Measurements from ENCODE around the gene HSPB7.
A peak's percentile ranks its signal among the peaks of the same experiment; 100 is the strongest.
"Not testable (repeated sequence)": the region's sequence is repeated elsewhere in the genome, so short reads cannot be mapped to it uniquely, and the experiment has no call there.

Gene HSPB7

DNA sequence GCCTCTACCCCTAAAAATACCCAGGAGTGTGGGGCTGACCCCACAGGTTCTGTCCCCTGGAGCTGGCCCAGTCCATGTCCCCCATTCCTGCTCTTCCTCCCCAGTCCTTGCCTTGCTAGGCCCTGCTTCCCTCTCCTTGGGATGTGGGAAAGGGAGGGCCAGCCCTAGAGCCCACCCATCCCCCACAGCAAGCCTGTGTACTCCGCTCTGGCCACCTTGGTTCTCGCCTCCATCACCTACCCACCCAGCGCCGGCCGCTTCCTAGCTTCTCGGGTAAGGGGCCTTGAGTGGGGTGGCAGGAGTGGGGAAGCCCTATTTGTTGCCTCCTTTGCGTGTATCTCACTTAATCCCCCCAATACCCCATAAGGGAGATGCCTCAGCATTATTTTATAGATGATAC, 32.5 kb upstream of the HSPB7 start:
- no peak for DNase-seq (ENCODE audit: low read depth)

DNA sequence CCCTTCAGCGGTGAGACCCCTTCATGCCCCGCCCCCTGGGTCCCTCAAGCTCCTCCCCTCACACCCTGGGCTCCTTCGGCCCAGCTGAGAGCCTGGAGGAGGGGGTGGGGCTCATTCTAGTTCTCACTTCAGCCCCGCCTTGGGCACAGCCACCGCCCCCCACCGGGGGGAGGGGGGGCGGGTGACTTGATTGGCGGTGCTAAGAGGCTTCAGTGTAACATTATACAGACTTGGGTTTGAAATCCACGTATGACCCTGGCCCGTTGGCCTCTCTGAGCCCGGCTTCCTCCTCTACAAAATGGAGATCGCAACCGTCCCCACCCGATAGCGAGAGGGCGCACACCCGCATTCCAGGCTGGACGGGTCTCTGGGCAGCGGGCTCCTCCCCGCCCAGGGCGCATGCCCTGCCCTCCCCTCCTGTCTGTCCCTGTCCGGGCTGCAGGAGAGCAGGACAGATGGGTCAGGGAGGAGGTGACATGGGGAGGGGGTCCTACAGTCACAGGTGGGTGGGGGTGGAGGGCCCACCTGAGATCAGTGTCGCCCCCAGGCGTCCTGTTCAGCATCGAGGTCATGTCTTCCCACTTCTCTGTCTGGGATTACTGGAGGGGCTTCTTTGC, 30.8 kb upstream of the HSPB7 start:
- DNase-seq (ENCODE audit: low read depth), result peak; percentile 29

GRCh38 chr1:16047791-16048475, 30.1 kb upstream of the HSPB7 start:
- DNase-seq (ENCODE audit: low read depth), result no peak

- DNase-seq (ENCODE audit: low read depth), result peak; percentile 19
These were observed 29.0 kb upstream of the HSPB7 start for GRCh38 chr1:16046842-16047241.

DNA sequence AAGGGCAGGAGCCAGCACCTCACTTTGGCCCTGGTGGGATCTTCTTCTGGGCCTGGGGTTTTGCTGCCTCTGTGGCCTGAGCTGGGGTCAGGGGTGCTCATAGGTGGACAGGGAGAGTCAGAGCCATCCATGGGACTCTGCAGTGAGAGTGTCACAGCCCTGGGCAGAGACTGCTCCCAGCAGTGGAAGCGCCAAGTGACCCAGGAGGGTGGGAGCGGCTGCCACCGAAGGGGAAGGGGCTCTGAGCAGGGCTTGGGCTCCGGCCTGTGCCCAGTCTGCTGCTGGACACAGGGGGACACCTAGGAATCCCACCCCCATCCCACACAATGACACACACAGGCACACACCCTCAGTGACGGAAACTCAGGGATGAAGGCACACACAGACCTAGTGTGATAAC, 26.1 kb upstream of the HSPB7 start:
- no peak for DNase-seq (ENCODE audit: low read depth)

DNA sequence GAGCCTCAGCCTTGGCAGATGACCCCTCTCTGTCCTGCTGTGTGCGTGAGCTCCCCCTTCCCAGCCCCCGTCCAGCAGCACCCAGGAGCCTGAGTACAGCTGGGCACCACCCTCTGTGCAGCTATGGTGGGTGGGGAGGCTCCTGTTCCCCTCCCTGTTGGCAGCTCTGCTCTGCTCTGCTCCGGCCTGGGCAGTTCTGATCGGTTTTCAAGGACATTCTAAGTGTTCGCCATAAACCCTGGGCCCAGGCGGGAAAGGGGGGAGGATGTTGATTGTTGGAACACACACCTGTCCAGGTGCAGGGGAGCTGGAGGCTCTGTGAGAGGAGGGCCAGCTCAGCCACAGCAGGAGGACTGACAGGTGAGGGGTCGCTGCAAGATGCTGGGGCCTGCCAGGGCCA, 25.7 kb upstream of the HSPB7 start, which contains the start of gene CLCNKB:
Gene CLCNKB, plus strand, starts transcription at position 262 of the 400 bp plus-strand sequence. CDS start 711 bp downstream, outside the sequence.
- no peak for DNase-seq (ENCODE audit: low read depth)

- DNase-seq (ENCODE audit: low read depth), result not testable (repeated sequence)
These were observed 24.8 kb upstream of the HSPB7 start for GRCh38 chr1:16042654-16043053.

GRCh38 chr1:16042096-16042495, 24.3 kb upstream of the HSPB7 start:
- no peak for DNase-seq (ENCODE audit: low read depth)

DNA sequence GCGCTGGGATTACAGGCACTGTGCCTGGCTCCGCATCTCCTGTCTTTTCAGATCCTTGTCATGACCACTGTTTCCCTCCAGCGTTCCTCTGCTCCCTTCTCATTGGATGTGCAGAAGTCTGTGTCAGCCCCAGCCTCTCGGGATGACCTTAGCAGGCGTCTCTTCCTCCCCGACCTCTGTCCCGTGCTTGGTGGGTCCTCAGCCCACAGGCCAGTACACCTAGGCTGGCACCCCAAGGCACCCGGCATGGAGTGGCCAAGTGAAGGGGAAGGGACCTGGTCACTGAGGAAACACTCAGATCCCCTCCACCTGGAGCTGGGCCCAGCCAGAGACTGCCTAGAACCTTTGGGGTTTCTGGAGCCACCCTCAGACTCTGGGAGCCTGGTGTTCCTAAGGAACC, 23.4 kb upstream of the HSPB7 start:
- DNase-seq (ENCODE audit: low read depth), result no peak

DNA sequence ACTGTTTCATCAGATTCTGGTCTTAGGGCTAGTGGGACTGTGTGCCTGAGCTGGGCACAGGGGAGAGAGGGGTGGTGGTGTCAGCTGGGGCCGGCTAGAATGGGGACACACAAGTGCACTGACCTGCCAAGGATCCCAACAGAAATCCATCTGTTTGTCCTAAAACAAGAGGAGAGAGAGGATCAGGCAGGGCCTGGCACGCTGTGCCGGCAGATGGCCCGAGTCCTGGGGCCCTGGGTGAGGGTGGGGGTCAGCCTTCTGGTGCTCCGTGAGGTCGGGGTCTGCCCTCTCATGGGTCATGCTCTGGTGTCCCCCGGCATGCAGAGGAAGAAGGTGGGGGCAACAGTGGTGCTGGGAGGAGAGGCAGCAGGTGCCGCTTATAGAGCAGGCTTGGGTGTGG, 22.0 kb upstream of the HSPB7 start:
- not testable (repeated sequence) for DNase-seq (ENCODE audit: low read depth)

GRCh38 chr1:16038620-16038912, 20.7 kb upstream of the HSPB7 start:
- DNase-seq (ENCODE audit: low read depth), result no peak

DNA sequence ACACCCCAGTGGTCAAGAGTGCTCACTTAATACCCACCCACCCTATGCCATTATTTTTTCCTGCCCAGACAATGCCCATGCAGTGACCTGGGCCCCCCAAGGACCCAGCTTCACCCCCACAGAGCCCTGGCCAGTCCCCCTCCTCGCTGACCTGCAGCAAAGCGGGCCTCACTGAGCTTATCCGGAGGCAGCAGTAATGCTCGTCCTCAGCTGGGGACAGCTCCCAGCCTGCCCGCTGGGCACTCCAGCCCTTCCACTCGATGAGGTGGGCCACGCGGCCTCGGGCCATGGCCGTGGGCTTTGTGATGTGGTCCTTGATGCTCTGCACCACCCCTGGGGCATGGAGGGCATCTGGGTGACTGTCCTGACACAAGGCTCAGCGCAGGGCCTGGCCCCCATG, 18.6 kb upstream of the HSPB7 start:
- not testable (repeated sequence) for DNase-seq (ENCODE audit: low read depth)

DNA sequence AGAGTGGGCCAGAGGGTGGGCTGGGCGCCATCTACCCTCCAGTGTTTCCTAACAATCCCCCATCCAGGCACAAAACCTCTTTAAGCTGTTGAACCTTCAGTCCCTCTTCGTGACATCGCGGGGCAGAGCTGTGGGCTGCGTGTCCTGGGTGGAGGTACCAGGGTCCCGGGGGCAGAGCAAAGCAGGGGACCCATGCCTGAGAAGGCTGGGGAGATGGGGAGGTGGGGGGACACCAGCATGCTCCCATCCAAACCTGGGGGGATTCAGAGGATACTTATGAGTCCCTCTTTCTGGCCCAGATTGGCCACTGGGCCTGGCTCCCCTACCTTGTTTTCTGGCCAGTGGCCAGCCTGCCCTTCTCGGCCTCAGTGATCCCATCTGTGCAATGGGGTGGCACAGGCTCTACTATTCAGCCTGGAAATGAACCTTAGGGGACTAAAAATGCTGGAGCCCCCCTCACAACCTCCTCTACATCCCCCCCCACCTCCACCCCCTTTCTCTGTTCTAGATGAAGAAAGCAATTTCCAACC, 15.3 kb upstream of the HSPB7 start:
- not testable (repeated sequence) for DNase-seq (ENCODE audit: low read depth)

GRCh38 chr1:16032388-16033102, 14.7 kb upstream of the HSPB7 start:
- peak; percentile 76 for DNase-seq (ENCODE audit: low read depth)

GRCh38 chr1:16031551-16031950, 13.7 kb upstream of the HSPB7 start:
- DNase-seq (ENCODE audit: low read depth), result no peak

DNA sequence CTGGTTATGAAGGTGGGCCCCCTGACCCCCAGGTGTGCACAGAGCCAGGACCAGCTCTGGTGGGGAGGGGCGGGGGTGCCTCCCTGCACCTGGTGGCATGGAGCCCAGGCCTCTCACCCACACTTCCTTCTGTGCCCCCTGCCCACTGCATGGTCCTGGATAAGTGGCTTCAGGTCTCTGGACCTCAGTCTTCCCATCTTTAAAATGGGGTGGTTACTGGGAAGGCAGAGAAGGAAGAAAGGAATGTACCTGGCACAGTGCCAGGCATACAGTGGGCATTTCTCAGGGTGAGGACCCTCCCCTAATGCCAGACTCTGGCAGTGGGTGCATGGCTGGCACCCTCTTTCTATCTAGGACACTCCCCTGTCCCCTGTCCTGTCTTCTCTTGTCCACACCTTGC, 11.4 kb upstream of the HSPB7 start:
- no peak for DNase-seq (ENCODE audit: low read depth)

DNA sequence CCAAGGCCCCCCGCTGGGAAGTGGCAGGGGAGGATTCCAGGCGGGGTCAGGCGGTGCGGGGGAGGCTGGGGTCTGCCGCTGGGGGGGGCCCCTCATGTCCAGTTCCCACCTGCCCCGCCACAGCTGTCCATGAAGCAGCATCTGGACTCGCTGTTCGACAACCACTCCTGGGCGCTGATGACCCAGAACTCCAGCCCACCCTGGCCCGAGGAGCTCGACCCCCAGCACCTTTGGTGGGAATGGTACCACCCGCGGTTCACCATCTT, 11.1 kb upstream of the HSPB7 start:
- DNase-seq (ENCODE audit: low read depth), result not testable (repeated sequence)

DNA sequence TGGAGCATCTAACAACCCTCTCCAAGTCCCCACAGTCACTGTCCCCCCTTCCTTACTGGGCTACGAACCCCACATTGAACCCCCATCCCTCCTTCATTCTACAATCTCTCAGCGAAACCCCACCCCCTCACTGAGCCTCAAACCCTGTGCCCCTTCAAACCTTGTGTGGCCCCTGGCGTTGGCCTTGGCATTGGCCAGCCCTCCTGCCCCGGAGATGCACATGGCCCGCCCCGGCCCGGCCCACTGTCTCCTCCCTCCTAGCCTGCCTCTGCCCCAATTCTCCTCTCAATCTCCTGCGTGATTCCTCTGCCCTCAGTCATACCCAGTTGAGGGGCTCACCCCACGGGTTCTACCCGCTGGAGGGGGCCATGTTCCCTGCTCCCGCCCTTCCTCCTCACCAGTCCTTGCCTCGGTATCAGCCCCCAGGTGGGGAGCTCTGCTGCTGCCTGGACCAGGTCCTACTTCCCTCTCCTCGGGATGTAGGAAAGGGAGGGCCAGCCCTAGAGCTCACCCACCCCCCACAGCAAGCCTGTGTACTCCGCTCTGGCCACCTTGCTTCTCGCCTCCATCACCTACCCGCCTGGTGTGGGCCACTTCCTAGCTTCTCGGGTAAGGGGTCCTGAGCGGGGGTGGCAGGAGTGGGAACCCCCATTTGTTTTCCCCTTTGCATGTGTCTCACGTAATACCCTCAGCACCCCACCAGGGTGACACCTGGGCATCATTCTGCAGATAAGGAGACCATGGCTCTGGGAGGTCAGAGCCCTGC, 10.6 kb upstream of the HSPB7 start:
- DNase-seq (ENCODE audit: low read depth), result no peak

DNA sequence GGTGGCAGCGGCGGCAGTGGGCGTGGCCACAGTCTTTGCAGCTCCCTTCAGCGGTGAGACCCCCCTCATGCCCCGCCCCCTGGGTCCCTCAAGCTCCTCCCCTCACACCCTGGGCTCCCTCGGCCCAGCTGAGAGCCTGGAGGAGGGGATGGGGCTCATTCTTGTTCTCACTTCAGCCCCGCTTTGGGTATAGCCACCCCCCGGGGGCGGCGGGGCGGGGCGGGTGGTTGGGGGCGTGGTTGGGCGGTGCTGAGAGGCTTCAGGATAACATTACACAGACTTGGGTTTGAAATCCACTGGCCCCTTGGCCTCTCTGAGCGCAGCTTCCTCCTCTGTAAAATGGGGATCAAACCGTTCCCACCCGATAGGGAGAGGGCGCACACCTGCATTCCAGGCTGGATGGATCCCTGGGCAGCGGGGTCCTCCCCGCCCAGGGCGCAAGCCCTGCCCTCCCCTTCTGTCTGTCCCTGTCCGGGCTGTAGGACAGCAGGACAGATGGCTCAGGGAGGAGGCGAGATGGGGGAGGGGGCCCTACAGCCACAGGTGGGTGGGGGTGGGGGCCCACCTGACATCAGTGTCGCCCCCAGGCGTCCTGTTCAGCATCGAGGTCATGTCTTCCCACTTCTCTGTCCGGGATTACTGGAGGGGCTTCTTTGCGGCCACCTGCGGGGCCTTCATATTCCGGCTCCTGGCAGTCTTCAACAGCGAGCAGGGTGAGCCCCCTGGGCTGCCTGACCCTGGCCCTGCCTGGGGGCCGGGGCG, 9.1 kb upstream of the HSPB7 start:
- no peak for DNase-seq (ENCODE audit: low read depth)

DNA sequence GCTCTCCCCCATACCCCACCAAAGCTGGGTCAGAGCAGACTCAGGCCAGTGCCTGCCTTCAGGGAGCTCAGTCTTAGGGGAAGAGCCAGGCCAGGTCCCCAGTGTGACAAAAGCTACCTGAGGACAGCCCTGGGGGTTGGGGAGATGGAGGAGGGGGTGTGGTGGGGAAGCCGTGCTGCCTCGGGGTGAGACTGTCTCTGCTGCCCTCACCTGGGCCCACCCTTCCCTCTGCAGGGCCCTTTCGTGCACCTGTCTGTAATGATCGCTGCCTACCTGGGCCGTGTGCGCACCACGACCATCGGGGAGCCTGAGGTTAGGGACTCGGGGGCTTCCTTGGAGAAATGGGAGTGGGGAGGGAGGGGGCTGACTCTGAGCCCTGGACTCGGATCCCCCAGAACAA, 8.5 kb upstream of the HSPB7 start:
- DNase-seq (ENCODE audit: low read depth), result not testable (repeated sequence)

DNA sequence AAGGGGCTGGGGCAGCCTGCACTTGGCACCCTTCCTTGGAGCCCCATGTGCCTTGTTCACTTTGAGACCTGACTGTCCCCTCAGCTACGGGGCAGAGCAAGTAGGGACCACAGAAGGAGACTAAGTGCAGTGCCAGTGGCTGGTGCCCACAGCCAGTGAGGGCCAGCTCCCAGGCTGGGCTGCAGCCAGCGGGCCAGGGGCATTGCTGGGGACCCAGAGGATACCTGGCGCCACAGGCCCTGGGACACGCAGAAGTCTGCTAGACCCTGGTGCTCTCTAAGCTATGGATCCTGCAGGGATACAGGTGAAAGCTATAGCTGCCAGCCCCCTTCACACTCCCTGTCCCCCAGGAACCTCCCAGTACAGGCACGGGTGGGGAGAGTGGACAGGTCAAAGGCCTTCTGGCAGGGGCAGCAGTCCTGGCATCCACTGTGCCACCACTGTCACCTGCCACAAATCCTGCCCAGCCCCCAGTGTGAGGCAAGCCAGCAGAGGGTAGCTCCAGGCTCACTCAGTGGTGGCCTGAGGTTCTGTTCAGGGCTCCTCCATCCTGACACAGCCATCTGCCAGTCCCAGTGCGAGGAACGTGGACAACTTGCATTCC, 5.3 kb upstream of the HSPB7 start:
- DNase-seq (ENCODE audit: low read depth), result no peak

- no peak for DNase-seq (ENCODE audit: low read depth)
These were observed 4.5 kb upstream of the HSPB7 start for GRCh38 chr1:16022393-16022792.
